ENCODE measurements around the gene N4BP2. TPM values are rescaled to one million over a fixed set of nuclear protein-coding genes. Genes with fewer than 3 reads are reported as not detected.

The N4BP2 gene
- total and polyA plus RNA-seq, 2 experiments from 2014 or later: 11.2 to 28.8 TPM

- Histone ChIP-seq H3K4me3 (no peak within 1 kb of the TSS), H3K79me2 (no peaks in the 10 kb centered on the region), H2AFZ (no peak within 1 kb of the TSS), H3K4me1 (ENCODE audit: insufficient read depth) (peaks cover 22% of the 10 kb centered on the region), H4K20me1 (ENCODE audit: insufficient read depth, poor library complexity, severe bottlenecking) (no peaks in the 10 kb centered on the region), H3K9me2 (replicated peaks; ENCODE audit: insufficient read depth) (no peaks in the 10 kb centered on the region), H3K4me2 (no peak within 1 kb of the TSS), H3K36me3 (replicated peaks; ENCODE audit: insufficient read depth, low read depth) (no peaks in the 10 kb centered on the region), H3K27me3 (no peaks in the 10 kb centered on the region), H3K9me3 (ENCODE audit: low read depth) (no peaks in the 10 kb centered on the region), H3K27ac (no peak within 1 kb of the TSS)
- TF ChIP-seq, protein P1, sequence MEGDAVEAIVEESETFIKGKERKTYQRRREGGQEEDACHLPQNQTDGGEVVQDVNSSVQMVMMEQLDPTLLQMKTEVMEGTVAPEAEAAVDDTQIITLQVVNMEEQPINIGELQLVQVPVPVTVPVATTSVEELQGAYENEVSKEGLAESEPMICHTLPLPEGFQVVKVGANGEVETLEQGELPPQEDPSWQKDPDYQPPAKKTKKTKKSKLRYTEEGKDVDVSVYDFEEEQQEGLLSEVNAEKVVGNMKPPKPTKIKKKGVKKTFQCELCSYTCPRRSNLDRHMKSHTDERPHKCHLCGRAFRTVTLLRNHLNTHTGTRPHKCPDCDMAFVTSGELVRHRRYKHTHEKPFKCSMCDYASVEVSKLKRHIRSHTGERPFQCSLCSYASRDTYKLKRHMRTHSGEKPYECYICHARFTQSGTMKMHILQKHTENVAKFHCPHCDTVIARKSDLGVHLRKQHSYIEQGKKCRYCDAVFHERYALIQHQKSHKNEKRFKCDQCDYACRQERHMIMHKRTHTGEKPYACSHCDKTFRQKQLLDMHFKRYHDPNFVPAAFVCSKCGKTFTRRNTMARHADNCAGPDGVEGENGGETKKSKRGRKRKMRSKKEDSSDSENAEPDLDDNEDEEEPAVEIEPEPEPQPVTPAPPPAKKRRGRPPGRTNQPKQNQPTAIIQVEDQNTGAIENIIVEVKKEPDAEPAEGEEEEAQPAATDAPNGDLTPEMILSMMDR (IDR thresholded peaks at IDR 0.05; ENCODE audit: poor library complexity): no peak
- TF ChIP-seq EZH2phosphoT487 (IDR thresholded peaks at IDR 0.05; ENCODE audit: low read depth, severe bottlenecking, unreplicated experiment) (no peak), EZH2 (IDR thresholded peaks at IDR 0.05; ENCODE audit: borderline replicate concordance) (no peak)
- 62% methylated on average over 14 of the region's 14 CpGs for WGBS (ENCODE audit: low lambda C conversion rate, missing lambda C conversion rate)
- DNase-seq (ENCODE audit: low spot score): no peak
Measured at GRCh38 chr4:40196724-40197281, 140.2 kb downstream of the N4BP2 start, which contains the start of gene RHOH. RHOH (plus strand) TSS chr4:40197031; CDS start chr4:40243387, 46,356 bp downstream.

GRCh38 chr4:40197879-40198689 lies 141.4 kb downstream of the N4BP2 start:
- Histone ChIP-seq H3K27ac (no peak overlapping the region), H2AFZ (no peak overlapping the region)
- WGBS (ENCODE audit: low lambda C conversion rate, missing lambda C conversion rate): 74% methylated on average over 15 of the region's 15 CpGs

DNA sequence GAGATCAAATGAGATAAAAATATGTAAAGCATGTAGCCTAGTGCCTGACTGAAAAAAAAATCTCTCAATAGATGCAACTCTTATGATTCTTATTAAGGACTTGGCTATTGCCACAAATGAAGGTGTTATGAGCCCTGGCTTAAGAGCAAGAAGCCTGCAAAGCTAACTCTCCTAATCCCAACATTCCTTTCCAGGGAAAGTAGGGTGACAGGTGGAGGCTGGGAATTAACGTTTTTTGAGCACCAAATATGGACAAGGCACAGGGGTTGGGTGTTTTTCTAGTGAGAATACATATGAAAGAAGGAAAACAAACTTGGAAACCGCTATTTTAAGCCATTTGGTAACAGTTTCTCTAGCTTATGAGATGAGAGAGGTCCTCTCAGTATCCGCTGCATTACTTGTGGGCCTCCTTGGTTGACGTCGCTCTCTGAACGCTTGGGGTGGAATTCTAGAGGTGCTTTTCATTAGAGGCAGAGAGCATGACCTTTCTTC lies 142.6 kb downstream of the N4BP2 start:
- TF ChIP-seq, protein P1 (IDR thresholded peaks at IDR 0.05; ENCODE audit: poor library complexity): no peak
- no peak for TF ChIP-seq EZH2 (IDR thresholded peaks at IDR 0.05; ENCODE audit: borderline replicate concordance)
- no peak for TF ChIP-seq EZH2phosphoT487 (IDR thresholded peaks at IDR 0.05; ENCODE audit: low read depth, severe bottlenecking, unreplicated experiment)
- Histone ChIP-seq H3K27ac (no peak overlapping the region), H3K27me3 (no peaks in the 10 kb centered on the region), H2AFZ (no peak overlapping the region), H3K79me2 (no peaks in the 10 kb centered on the region), H3K4me2 (no peak overlapping the region), H4K20me1 (ENCODE audit: insufficient read depth, poor library complexity, severe bottlenecking) (no peaks in the 10 kb centered on the region), H3K36me3 (replicated peaks; ENCODE audit: insufficient read depth, low read depth) (no peaks in the 10 kb centered on the region), H3K9me2 (replicated peaks; ENCODE audit: insufficient read depth) (no peaks in the 10 kb centered on the region), H3K4me3 (no peak overlapping the region), H3K4me1 (ENCODE audit: insufficient read depth) (peaks cover 14% of the 10 kb centered on the region), H3K9me3 (ENCODE audit: low read depth) (no peaks in the 10 kb centered on the region)
- WGBS (ENCODE audit: low lambda C conversion rate, missing lambda C conversion rate): 85% methylated on average over 6 of the region's 6 CpGs
- no peak for DNase-seq (ENCODE audit: low spot score)

More at GRCh38 chr4:40197879-40198689, 141.4 kb downstream of the N4BP2 start:
- Histone ChIP-seq H3K9me2 (replicated peaks; ENCODE audit: insufficient read depth) (no peaks in the 10 kb centered on the region), H3K79me2 (no peaks in the 10 kb centered on the region), H4K20me1 (ENCODE audit: insufficient read depth, poor library complexity, severe bottlenecking) (no peaks in the 10 kb centered on the region), H3K9me3 (ENCODE audit: low read depth) (no peaks in the 10 kb centered on the region), H3K4me1 (ENCODE audit: insufficient read depth) (peaks cover 15% of the 10 kb centered on the region), H3K27me3 (no peaks in the 10 kb centered on the region), H3K4me3 (no peak overlapping the region), H3K4me2 (no peak overlapping the region), H3K36me3 (replicated peaks; ENCODE audit: insufficient read depth, low read depth) (no peaks in the 10 kb centered on the region)
- no peak for TF ChIP-seq EZH2phosphoT487 (IDR thresholded peaks at IDR 0.05; ENCODE audit: low read depth, severe bottlenecking, unreplicated experiment)
- no peak for TF ChIP-seq EZH2 (IDR thresholded peaks at IDR 0.05; ENCODE audit: borderline replicate concordance)
- TF ChIP-seq, protein P1 (IDR thresholded peaks at IDR 0.05; ENCODE audit: poor library complexity): no peak
- DNase-seq (ENCODE audit: low spot score): no peak

All from hepatocyte (in vitro differentiated cells).